HG02970 (cell line): Measurements from ENCODE around the gene ZMYND12.
"Not testable (repeated sequence)": the region's sequence is repeated elsewhere in the genome, so short reads cannot be mapped to it uniquely, and the experiment has no call there.

ENCODE experiments used
- ATAC-seq: cut with Tn5 transposase; IDR thresholded peaks from one replicate; pipeline ENCODE4 v1.9.1; 2021; ENCODE audit warnings: mild to moderate bottlenecking, moderate library complexity, moderate number of reproducible peaks; ENCODE audit not compliant: unreplicated experiment, low FRiP score

Gene ZMYND12

GRCh38 chr1:42456010-42456753 lies at the start of gene ZMYND12, which contains the start of gene PPCS:
Gene ZMYND12 (minus strand): TSS chr1:42456022. CDS start chr1:42455997, 25 bp downstream.
Gene PPCS (plus strand): TSS chr1:42456543. CDS start chr1:42456566, 23 bp downstream.
- peak; percentile 78 for ATAC-seq

GRCh38 chr1:42504535-42505128 lies 48.8 kb upstream of the ZMYND12 start:
- no peak for ATAC-seq

GRCh38 chr1:42502031-42502430 lies 46.2 kb upstream of the ZMYND12 start:
- ATAC-seq = not testable (repeated sequence)

- no peak for ATAC-seq
Measured at GRCh38 chr1:42490237-42490636, 34.4 kb upstream of the ZMYND12 start.

GRCh38 chr1:42484382-42484781 lies 28.6 kb upstream of the ZMYND12 start:
- no peak for ATAC-seq

GRCh38 chr1:42482635-42483153 lies 26.9 kb upstream of the ZMYND12 start:
- no peak for ATAC-seq

GRCh38 chr1:42480921-42481320 lies 25.1 kb upstream of the ZMYND12 start:
- no peak for ATAC-seq

GRCh38 chr1:42479621-42480020 lies 23.8 kb upstream of the ZMYND12 start:
- no peak for ATAC-seq

GRCh38 chr1:42477775-42478174 lies 22.0 kb upstream of the ZMYND12 start:
- ATAC-seq = no peak

- not testable (repeated sequence) for ATAC-seq
Measured at GRCh38 chr1:42477354-42477753, 21.5 kb upstream of the ZMYND12 start.

GRCh38 chr1:42476605-42477004 lies 20.8 kb upstream of the ZMYND12 start:
- ATAC-seq = no peak

GRCh38 chr1:42469727-42470126 lies 13.9 kb upstream of the ZMYND12 start:
- no peak for ATAC-seq

- ATAC-seq = no peak
Measured at GRCh38 chr1:42466030-42466429, 10.2 kb upstream of the ZMYND12 start.

GRCh38 chr1:42463921-42464320 lies 8.1 kb upstream of the ZMYND12 start:
- ATAC-seq = no peak

- ATAC-seq = peak; percentile 99
Measured at GRCh38 chr1:42462828-42463763, 7.3 kb upstream of the ZMYND12 start, which contains the start of gene CCDC30. Gene CCDC30 (plus strand): TSS chr1:42463286. CDS start chr1:42480552, 17,266 bp downstream.

GRCh38 chr1:42461196-42461595 lies 5.4 kb upstream of the ZMYND12 start:
- ATAC-seq = no peak

- peak; percentile 45 for ATAC-seq
Measured at GRCh38 chr1:42456754-42457089, 900 bp upstream of the ZMYND12 start.

GRCh38 chr1:42454403-42454802 lies 1.4 kb downstream of the ZMYND12 start:
- ATAC-seq = no peak

- no peak for ATAC-seq
Measured at GRCh38 chr1:42453386-42453785, 2.4 kb downstream of the ZMYND12 start.

GRCh38 chr1:42450061-42450460 lies 5.8 kb downstream of the ZMYND12 start:
- no peak for ATAC-seq

- no peak for ATAC-seq
Measured at GRCh38 chr1:42449256-42449655, 6.6 kb downstream of the ZMYND12 start.
